SKM-1 treated with dmso at 0.1 percent for 144 hours (cell line): ENCODE measurements around the gene SERPINB5.

ENCODE experiments used
- DNase-seq: peaks from one replicate; lab custom pipeline; 2025; ENCODE audit not compliant: unreplicated experiment; lab: John Stamatoyannopoulos, UW

SERPINB5 gene

DNA sequence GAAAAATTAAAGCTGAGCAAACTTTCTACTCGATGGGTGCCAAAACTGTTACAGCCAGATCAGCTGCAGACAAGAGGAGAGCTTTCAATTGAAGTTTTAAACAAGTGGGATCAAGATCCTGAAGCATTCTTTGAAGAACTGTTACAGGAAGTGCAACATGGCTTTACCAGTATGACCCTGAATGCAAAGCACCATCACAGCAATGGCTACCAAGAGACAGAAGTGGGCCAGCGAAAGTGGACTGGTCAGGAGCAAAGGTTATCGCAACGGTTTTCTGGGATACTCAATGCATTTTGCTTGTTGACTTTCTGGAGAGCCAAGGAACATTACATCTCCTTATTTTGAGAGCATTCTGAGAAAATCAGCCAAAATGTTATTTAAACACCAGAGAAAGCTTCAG lies 9.1 kb upstream of the SERPINB5 start:
- no peak for DNase-seq

GRCh38 chr18:63468575-63468974 lies 8.2 kb upstream of the SERPINB5 start:
- DNase-seq, result no peak

DNA sequence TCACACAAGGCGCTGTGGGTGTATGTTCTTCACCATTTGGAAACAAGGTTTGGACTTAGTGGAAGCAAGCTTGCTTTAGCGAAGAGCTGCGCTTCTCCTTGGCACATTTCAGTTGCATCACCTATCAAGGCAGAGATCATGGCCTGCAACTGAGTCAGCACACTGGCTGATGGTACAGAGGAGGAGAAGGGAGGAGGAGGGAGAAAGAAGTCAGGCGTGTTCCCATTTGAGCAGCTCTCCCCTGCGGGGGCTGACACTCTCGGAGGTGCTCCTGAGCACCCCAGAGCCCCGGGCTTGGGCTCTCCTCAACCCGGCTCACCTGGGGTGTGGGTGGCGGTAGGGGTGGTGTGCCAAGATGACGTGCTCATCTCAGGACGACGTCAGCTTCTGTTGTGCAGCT lies 6.0 kb upstream of the SERPINB5 start:
- no peak for DNase-seq

- DNase-seq, result no peak
Observed at GRCh38 chr18:63472380-63472779, 4.4 kb upstream of the SERPINB5 start.

GRCh38 chr18:63477200-63477599 lies 442 bp downstream of the SERPINB5 start:
- no peak for DNase-seq

GRCh38 chr18:63477968-63478367 lies 1.2 kb downstream of the SERPINB5 start:
- no peak for DNase-seq

DNA sequence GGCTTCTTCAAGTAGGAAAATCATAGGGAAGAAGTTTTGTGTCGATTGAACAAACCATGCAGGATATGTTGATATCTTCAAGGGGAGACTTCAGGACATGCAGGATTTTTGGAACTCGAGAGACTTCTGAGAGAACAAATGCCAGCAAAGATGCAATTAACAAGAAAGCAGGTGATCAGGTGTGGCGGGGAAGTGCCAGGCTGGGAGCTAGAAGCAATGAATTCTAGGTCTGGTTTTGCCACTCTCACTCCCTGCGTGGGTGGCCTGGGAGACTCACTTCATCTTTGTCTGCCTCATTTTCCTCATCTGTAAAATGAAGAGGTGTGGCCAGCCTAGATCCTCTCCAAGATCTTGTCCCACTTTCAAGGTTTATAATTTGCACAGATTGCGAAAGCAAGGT lies 3.1 kb downstream of the SERPINB5 start:
- no peak for DNase-seq

- DNase-seq, result no peak
Observed at GRCh38 chr18:63480476-63480875, 3.7 kb downstream of the SERPINB5 start.

GRCh38 chr18:63480915-63481314 lies 4.2 kb downstream of the SERPINB5 start:
- DNase-seq, result no peak

DNA sequence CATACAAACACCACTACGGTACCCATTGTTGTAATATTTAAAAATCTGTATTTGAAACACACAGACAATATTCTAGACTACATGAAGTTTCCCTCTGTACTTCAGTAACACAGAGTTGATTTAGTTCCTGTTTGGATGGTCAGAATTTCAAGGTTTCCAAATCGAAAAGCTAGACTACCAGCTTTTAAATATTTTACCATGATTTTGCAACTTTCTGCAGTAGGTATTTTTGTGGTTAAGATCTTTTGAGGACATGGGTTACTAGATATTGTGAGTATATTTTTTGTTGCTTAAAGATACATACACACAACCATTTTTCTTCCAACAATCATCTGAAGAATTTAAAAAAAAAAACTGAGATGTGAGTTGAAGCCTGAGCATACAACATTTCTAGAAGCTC lies 10.9 kb downstream of the SERPINB5 start:
- peak; percentile 55 for DNase-seq

DNA sequence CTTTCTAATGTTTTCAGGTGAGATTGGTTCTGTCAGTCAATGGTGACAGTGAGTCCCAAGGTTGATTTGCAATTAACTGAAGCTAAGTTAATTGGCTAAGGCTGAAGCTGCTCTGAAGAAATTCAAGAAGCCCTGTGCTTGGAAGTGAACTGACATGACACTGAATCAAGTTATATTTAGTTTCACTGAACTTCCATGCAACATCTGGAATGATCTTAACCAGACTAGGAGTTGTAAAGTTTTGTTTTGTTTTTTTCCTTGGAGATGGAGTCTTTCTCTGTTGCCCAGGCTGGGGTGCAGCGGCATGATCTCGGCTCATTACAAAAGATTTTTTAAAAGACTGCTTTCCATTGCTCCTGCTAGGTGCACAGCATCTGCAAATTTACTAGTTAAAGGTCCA lies 11.4 kb downstream of the SERPINB5 start:
- DNase-seq, result no peak

GRCh38 chr18:63492851-63493250 lies 16.1 kb downstream of the SERPINB5 start:
- DNase-seq, result no peak

DNA sequence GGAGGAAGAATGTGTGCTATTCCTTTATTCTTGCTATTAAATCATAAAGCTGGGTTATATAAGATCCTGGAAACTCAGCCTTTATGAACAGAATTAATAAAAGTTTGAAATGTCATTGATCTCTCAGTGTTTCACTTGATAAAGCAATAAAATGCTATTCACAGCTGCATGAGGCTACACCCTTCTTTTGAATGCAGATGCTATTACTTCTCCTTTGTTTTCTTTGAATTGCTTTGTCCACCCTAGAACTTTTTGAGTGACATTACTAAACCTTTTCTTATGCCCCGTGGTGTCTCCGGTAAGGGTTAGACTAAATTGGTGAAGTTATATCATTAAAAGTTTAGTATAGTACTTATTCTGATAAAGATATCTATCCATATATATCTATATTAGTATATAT lies 18.9 kb downstream of the SERPINB5 start:
- no peak for DNase-seq

- DNase-seq, result no peak
Observed at GRCh38 chr18:63505566-63506335, 29.0 kb downstream of the SERPINB5 start.

DNA sequence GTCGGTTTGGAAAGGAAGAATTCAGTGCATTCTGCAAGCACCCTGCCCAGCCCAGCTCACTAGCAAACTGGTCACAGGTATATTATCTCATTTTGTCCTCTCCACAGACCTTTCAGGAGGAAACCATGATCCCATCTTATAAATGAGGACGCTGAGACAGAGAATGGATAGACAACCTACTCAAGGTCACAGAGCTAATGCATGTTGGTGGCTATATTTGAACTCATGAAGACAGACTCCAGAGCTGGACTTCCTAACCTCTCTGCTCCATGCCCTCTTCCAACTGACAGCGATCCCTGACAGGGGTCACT lies 29.5 kb downstream of the SERPINB5 start:
- DNase-seq, result no peak

GRCh38 chr18:63508596-63508995 lies 31.8 kb downstream of the SERPINB5 start:
- DNase-seq, result no peak

DNA sequence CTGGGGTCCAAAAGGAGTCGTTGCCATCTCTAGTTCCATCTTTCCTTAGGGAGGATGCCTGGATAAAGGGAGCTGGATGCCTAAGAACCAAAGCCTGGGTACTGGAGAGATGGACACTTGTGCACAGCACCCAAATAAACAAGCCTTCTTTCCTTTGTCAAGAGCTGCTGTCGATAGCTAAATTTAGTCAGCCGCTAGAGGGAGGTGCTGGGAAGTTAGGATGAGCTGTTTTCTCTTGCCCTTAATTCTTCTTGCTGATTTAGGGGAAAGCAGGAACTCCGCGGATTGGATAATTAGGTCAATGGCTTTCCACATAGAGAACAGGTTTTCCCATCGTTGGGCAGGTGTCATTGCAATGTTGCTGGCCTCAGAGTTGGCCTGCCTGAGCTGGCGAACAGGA lies 34.5 kb downstream of the SERPINB5 start:
- peak; percentile 10 for DNase-seq

DNA sequence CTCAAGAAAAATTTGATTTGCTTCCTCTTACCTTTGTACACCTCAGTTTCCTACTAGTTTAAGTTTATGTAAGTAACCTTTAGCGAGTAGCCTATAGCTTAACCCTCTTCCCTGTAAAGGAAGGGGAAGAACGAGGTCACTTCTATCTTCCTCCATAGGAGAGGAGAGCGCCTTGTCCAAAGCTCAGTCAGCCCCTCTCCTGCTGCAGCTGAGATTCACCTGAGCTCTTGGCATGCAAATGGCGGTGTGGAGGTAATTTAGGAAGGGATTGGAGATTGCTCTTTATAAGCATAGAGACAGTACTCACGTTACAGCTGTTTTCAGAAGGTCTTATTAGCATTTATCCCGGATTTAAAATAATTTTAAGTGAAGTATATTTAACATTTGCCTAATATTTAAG lies 37.6 kb downstream of the SERPINB5 start:
- DNase-seq, result no peak

GRCh38 chr18:63514888-63515678 lies 38.3 kb downstream of the SERPINB5 start:
- no peak for DNase-seq

DNA sequence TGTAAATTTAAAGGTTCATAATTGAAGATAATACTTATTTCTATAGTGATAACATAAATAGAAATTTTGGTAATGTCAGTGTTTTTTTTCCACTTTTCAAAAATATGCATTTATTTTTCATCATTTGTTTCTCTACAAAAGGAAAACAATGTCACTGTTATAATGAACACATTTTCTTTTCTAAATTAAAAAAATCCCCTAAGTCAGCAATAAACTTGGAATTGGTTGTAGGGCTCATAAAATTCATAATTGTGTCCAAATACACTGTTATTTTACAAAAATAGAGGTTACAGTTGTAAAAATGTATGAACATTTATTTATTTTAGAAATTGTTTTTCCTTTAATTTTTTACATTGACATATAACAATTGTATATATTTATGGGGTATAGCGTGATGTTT lies 39.0 kb downstream of the SERPINB5 start:
- DNase-seq, result no peak

- DNase-seq, result peak; percentile 72
Observed at GRCh38 chr18:63518178-63519012, 41.6 kb downstream of the SERPINB5 start.
